Neural cell (in vitro differentiated cells): ENCODE results near the gene ARID3C.

Experiments used
- EP300 ChIP-seq: fragments of 450-650 bp; conservative IDR thresholded peaks from 2 replicates; pipeline ENCODE4 v1.6.1; 2014; ENCODE audit warnings: antibody characterized with exemption, mild to moderate bottlenecking, moderate library complexity; ENCODE audit not compliant: poor library complexity, severe bottlenecking
- MXI1 ChIP-seq: fragments of 450-650 bp; conservative IDR thresholded peaks from 2 replicates; pipeline ENCODE4 v1.6.1; 2014; ENCODE audit warnings: antibody characterized with exemption, mild to moderate bottlenecking; ENCODE audit not compliant: poor library complexity, severe bottlenecking
- POLR2AphosphoS5 ChIP-seq: IDR thresholded peaks from 2 replicates; pipeline ENCODE4 v1.6.1; 2012
- TF ChIP-seq, protein P1 (sequence below): fragments of 450-650 bp; IDR thresholded peaks from 2 replicates; pipeline ENCODE4 v1.5.1; 2014; ENCODE audit warnings: antibody characterized with exemption, mild to moderate bottlenecking, moderate library complexity; ENCODE audit not compliant: poor library complexity, severe bottlenecking
- TF ChIP-seq, protein P2 (sequence below): IDR thresholded peaks from 2 replicates; pipeline ENCODE4 v1.6.1; 2012; ENCODE audit warnings: borderline replicate concordance

DNA sequence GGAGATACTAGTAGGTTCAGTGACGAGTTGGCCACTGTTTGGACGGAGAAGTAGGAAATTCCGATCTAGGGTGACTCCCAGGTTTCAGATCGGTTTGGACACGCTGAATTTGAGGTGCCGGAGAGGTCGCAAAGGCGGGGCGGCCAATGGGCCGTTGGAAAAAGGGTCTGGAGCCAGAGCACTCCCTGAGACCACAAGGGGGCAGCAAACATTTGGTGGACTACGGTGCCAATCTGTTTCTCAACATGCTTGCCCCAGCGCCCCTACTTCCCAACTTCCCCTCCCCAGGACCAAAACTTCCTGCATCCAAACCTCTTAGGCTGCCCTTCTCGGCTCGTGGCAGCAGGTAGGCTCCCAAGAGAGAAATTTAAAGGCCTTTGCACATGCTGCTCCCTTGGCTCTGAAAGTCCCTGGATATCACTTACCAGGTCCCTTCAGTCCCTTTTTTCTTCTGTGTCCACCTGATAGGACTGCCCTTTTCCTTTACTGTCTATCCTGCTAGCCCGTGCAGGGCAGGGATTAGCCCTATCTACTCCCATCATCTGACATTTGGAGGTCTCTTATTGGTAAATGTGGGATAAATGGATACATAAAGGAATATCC, 16.0 kb downstream of the ARID3C start:
- TF ChIP-seq, protein P1, sequence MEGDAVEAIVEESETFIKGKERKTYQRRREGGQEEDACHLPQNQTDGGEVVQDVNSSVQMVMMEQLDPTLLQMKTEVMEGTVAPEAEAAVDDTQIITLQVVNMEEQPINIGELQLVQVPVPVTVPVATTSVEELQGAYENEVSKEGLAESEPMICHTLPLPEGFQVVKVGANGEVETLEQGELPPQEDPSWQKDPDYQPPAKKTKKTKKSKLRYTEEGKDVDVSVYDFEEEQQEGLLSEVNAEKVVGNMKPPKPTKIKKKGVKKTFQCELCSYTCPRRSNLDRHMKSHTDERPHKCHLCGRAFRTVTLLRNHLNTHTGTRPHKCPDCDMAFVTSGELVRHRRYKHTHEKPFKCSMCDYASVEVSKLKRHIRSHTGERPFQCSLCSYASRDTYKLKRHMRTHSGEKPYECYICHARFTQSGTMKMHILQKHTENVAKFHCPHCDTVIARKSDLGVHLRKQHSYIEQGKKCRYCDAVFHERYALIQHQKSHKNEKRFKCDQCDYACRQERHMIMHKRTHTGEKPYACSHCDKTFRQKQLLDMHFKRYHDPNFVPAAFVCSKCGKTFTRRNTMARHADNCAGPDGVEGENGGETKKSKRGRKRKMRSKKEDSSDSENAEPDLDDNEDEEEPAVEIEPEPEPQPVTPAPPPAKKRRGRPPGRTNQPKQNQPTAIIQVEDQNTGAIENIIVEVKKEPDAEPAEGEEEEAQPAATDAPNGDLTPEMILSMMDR = peak; percentile 87
- no peak for TF ChIP-seq POLR2AphosphoS5
- TF ChIP-seq EP300 = no peak
- TF ChIP-seq, protein P2, sequence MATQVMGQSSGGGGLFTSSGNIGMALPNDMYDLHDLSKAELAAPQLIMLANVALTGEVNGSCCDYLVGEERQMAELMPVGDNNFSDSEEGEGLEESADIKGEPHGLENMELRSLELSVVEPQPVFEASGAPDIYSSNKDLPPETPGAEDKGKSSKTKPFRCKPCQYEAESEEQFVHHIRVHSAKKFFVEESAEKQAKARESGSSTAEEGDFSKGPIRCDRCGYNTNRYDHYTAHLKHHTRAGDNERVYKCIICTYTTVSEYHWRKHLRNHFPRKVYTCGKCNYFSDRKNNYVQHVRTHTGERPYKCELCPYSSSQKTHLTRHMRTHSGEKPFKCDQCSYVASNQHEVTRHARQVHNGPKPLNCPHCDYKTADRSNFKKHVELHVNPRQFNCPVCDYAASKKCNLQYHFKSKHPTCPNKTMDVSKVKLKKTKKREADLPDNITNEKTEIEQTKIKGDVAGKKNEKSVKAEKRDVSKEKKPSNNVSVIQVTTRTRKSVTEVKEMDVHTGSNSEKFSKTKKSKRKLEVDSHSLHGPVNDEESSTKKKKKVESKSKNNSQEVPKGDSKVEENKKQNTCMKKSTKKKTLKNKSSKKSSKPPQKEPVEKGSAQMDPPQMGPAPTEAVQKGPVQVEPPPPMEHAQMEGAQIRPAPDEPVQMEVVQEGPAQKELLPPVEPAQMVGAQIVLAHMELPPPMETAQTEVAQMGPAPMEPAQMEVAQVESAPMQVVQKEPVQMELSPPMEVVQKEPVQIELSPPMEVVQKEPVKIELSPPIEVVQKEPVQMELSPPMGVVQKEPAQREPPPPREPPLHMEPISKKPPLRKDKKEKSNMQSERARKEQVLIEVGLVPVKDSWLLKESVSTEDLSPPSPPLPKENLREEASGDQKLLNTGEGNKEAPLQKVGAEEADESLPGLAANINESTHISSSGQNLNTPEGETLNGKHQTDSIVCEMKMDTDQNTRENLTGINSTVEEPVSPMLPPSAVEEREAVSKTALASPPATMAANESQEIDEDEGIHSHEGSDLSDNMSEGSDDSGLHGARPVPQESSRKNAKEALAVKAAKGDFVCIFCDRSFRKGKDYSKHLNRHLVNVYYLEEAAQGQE = no peak
- no peak for TF ChIP-seq MXI1
